Endothelial cell of umbilical vein (primary cell): ENCODE measurements around the gene N4BP2.

Experiments used
- CTCF ChIP-seq, 2 donors: IDR thresholded peaks; 1 replicate in 1 of 2; 2 replicates in 1 of 2; pipeline ENCODE4 v1.5.1; 2011; ENCODE audit warnings: low read length in 2 of 2, mild to moderate bottlenecking in 2 of 2, moderate library complexity in 2 of 2, control low read depth in 1 of 2, inconsistent platforms in 1 of 2, low read depth in 1 of 2; ENCODE audit not compliant: insufficient read depth in 1 of 2; ENCODE audit errors: extremely low read depth in 1 of 2
- EZH2 ChIP-seq: IDR thresholded peaks from 2 replicates; pipeline ENCODE4 v1.6.1; 2012; ENCODE audit warnings: borderline replicate concordance, low read depth, mild to moderate bottlenecking, moderate library complexity, low read length, inconsistent platforms; ENCODE audit not compliant: severe bottlenecking
- GATA2 ChIP-seq: IDR thresholded peaks from 2 replicates; pipeline ENCODE4 v1.7.0; 2011; ENCODE audit warnings: low read depth, mild to moderate bottlenecking, moderate library complexity, mixed read lengths, low read length; ENCODE audit not compliant: insufficient read length, insufficient read depth

GRCh38 chr4:40185830-40186664 lies 129.4 kb downstream of the N4BP2 start:
- TF ChIP-seq CTCF (IDR thresholded peaks at IDR 0.05; ENCODE audit: extremely low read depth in 1 of 2, insufficient read depth in 1 of 2, low read depth in 1 of 2, low read length in 2 of 2) (no peak), EZH2 (no peak), GATA2 (no peak)
